OCI-LY3 (cell line): ENCODE results near the gene SMIM3.

ENCODE experiments used
- EZH2phosphoT487 ChIP-seq: fragments of 200-600 bp; shearing (Covaris generic); IDR thresholded peaks from 2 replicates; pipeline ENCODE4 v1.6.1; 2018; ENCODE audit warnings: antibody characterized with exemption, mixed run types, low read depth
- TF ChIP-seq, protein P1 (sequence below): fragments of 200-600, 300-600 bp; sonication (generic); IDR thresholded peaks from 2 replicates; pipeline ENCODE4 v1.5.1; 2014; ENCODE audit warnings: antibody characterized with exemption, low read length, low read depth

DNA sequence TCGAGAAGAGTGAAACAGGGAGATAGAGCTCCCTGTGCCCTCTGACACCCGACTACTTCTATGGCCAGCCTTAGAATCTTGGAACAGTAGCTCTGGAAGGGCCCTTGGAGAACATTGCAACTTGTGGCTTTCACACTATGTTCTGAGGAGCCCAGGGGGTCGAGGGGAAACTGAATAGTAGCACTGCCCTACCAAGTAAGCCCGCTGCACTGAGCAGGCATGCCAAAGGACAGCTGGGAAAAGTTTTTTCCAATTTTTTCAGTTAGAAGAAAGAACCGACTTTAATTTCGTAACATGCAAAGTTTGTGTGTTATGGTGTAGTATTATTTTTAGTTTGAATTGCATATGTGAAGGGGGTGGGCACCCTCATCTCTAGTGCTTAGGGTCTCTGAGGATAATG is 10.9 kb downstream of the SMIM3 start:
- TF ChIP-seq, protein P1, sequence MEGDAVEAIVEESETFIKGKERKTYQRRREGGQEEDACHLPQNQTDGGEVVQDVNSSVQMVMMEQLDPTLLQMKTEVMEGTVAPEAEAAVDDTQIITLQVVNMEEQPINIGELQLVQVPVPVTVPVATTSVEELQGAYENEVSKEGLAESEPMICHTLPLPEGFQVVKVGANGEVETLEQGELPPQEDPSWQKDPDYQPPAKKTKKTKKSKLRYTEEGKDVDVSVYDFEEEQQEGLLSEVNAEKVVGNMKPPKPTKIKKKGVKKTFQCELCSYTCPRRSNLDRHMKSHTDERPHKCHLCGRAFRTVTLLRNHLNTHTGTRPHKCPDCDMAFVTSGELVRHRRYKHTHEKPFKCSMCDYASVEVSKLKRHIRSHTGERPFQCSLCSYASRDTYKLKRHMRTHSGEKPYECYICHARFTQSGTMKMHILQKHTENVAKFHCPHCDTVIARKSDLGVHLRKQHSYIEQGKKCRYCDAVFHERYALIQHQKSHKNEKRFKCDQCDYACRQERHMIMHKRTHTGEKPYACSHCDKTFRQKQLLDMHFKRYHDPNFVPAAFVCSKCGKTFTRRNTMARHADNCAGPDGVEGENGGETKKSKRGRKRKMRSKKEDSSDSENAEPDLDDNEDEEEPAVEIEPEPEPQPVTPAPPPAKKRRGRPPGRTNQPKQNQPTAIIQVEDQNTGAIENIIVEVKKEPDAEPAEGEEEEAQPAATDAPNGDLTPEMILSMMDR, result no peak
- TF ChIP-seq EZH2phosphoT487, result no peak
